ENCODE results near the gene ALDH1L1. TPM values are rescaled to one million over a fixed set of nuclear protein-coding genes. Genes with fewer than 3 reads are reported as not detected.
A peak's percentile ranks its signal among the peaks of the same experiment; 100 is the strongest.
"Not testable (repeated sequence)": the region's sequence is repeated elsewhere in the genome, so short reads cannot be mapped to it uniquely, and the experiment has no call there.

Gene ALDH1L1
- total RNA-seq, 1 donor from 2014 or later: not detected

DNA sequence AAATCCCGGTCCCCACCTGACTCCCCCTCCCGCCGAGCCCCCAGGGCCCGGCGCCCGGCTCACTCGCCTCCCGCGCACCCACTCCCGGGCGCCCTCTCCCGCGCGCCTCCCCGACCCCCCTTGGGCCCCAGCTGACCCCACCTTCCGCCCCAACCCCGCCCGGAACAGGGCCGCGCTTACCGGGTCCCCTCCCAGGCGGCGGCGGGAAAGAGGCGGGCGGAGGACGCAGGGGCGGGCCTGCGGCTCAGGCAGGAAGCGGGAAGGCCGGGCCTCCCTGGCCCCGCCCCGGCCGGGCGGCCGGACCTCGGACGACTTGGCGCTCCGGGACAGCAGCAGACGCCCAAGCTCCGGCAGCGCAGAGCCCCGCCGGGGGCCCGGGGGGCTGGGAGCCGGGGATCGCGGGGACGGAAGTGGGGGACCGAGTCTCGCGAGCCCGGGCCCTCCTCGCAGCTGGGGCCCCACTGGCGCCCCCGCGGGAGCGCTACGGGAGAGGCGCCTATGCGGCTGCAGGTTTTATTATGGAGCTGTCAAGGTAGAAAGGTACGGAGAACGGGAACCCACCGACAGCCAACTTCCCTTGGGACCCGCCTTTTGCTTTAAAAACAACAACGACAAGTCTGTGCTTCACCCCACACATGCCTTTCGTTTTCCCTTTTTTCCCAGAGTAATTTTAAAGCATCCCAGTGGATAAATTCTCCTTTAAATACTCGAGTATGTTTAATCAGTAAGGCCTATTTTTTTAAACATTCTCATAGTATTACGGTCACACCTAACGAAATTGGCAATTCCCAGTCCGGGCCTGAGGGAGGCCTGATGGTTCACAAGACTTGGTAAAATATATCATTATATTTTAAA lies 96.2 kb downstream of the ALDH1L1 start, which contains the start of gene SLC41A3:
Gene SLC41A3 (minus strand): TSS at position 212 of the 855 bp plus-strand sequence. CDS start 15,905 bp downstream, outside the sequence.
- DNase-seq (ENCODE audit: low read depth in 2 of 2): peak; percentile 67 to 81

- peak in 1 of 2 donors; percentile 42 for DNase-seq (ENCODE audit: low read depth in 2 of 2)
These were observed 96.9 kb downstream of the ALDH1L1 start for GRCh38 chr3:126083511-126083912.

DNA sequence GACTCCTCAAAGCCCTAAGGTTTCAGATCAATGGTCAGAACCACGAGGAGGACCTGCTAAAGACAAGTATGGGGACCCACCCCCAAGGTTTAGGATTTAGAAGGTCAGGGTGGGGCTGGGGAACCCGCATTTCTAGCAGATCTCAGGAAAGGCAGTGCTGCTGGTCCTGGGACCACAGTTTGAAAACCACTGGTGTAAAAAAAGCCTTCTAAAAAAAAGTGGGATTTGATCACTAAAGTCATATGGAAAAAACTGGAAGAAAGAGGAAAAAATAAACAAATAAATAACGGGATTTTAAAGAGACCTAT lies 97.3 kb downstream of the ALDH1L1 start:
- DNase-seq (ENCODE audit: low read depth in 2 of 2): no peak

DNA sequence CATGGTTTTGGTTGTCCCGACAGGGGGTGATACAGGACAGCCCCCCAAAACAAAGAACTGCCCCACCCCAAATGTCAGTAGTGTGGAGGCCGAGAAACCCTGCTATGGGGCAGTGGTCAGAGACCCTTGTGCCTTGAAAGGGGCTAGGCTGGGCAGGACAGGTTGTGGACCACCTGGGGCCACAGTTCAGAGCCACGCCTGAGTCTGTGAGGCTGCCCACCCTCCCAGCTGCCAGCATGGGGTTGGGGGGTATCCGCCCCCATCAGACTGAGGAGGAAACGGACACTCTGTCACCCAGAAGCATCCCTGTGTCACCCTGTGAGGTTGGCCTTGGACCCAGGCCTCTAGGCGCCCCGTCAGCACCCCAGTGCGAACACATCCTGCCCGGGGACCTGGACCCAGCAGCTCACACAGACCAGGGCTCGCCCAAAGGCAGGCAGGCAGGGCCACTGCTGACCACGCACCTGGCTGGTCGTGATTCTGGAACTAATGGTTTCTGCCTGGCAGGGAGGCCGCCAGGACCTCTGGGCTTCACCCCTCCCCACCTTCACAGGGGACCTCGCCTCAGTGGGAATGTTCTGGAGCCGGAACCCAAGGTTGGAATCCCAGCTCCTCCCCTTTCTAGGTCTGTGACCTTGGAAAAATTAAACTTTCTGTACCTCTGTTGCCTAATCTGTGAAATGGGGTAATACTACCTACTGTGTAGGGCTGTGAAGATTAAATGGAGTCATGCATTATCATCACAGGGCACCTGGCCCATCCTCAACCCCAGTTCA lies 97.8 kb downstream of the ALDH1L1 start:
- no peak for DNase-seq (ENCODE audit: low read depth in 2 of 2)

DNA sequence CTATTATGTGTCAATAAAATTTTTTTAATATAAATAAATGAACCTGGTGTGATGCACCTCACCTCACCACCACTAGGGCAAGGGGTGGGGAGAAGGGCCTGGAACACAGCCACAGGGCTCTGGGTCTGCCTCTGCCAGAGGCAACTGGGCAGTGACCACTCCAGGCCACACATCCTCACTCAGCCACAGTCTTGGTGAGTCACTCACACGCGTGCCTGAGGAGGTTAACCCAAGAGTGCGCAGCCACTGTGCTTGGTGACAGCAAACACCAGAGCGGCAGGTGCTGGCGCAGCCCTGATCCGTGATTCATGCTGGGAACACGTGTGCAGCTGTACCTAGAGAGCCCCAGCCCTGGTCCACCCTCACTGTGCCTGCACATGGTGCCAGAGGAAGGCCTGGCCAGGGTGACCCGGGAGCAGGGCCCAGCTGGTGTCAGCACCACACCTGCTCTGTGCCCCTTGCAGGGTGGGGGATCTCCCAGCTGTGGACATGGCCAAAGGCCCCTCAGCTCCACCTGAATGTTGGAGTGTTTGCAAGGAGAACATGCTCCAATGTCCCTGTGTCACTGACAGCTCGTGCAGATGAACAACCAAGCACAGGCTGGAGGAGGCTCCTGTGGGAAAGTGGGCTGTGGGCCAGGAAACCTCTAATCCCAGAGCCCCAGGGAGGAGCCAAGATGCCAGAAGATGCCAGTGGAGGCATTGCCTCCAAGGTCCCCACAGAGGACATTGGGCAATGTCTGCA lies 98.6 kb downstream of the ALDH1L1 start:
- peak; percentile 34 to 37 for DNase-seq (ENCODE audit: low read depth in 2 of 2)

DNA sequence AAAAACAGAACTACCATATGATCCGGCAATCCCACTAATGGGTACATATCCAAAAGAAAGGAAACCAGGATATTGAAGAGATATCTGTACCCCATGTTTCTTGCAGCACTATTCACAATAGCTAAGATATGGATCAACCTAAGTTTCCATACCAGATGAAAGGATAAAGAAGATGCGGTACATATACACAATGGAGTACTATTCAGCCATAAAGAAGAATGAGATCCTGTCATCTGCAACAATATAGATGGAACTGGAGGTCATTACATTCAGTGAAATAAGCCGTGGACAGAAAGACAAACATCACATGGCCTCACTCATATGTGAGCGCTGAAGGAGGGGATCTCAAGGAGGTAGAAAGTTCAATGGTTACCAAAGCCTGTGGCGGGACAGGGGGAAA lies 99.4 kb downstream of the ALDH1L1 start:
- DNase-seq (ENCODE audit: low read depth in 2 of 2): no peak

GRCh38 chr3:126078866-126079265 lies 101.5 kb downstream of the ALDH1L1 start:
- DNase-seq (ENCODE audit: low read depth in 2 of 2): no peak

- DNase-seq (ENCODE audit: low read depth in 2 of 2): no peak
These were observed 102.6 kb downstream of the ALDH1L1 start for GRCh38 chr3:126077754-126078153.

- no peak for DNase-seq (ENCODE audit: low read depth in 2 of 2)
These were observed 104.2 kb downstream of the ALDH1L1 start for GRCh38 chr3:126076140-126076539.

GRCh38 chr3:126070146-126070545 lies 110.2 kb downstream of the ALDH1L1 start:
- DNase-seq (ENCODE audit: low read depth in 2 of 2): no peak

GRCh38 chr3:126067959-126068358 lies 112.4 kb downstream of the ALDH1L1 start:
- no peak for DNase-seq (ENCODE audit: low read depth in 2 of 2)

DNA sequence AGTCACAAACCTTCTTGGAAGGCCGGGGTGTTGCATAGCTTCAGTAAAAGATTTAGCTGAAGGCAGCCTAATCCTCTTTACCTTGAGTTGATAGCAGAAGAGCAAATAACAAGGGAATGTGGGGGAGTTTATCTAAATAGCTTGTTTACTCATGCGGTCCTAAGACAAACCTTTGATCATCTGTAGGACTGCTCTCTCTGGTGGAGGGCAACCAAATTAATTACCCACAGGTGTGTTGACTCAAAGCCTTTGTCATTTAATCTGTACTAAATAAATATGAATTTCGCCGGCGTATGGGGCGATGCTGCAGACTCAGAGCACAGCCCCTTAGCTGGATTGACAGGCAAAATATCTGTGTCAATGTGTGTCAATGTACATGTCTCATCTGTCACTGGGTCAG lies 113.7 kb downstream of the ALDH1L1 start:
- not testable (repeated sequence) for DNase-seq (ENCODE audit: low read depth in 2 of 2)

DNA sequence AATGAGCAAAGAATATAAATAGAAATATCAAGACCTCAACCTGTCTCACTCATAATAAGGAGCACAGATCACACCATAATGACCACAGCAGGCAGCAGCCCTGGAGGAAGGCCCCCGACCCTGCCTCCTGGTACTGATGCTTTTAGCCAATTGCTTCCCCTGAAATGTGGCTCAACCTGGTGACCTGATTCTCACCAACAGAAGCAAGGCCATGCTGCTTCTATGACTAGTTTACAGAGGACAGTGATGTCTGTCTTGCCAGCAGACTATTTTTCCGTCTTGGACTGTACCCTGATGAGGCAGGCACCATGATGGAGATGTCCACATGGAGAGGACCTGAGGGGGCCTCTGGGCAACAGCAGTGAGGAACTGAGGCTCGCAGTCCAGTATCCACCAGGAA lies 114.5 kb downstream of the ALDH1L1 start:
- DNase-seq (ENCODE audit: low read depth in 2 of 2): no peak

GRCh38 chr3:126064627-126065258 lies 115.6 kb downstream of the ALDH1L1 start:
- DNase-seq (ENCODE audit: low read depth in 2 of 2): no peak

DNA sequence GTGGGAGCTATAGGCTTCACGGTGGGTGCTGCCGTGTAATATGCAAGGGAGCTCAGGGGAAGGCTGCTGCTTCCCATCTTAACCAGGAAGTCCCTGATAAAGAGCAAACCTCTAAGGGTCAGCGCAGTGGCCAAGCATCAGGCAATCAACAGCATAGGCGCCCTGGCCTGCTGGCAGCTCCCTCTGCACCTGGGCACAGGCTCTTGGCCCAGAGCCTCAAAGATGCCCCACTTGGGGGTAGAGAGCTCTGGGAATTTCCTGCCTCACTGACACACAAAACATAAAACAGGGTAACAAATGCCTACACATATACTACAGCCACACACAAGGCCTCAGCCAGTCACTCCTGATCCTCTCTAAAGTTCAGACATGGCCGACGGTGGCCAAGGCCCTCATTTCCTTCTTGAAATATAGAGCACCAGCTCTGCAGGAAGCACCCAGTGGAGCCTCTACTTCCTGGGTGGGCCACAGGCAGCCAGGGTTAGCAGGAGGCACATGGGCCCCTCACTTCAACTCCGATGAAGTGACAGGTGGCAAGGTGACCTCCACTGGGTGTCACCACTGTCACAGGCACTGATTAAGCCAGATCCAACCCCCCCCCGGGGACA lies 116.9 kb downstream of the ALDH1L1 start:
- DNase-seq (ENCODE audit: low read depth in 2 of 2): no peak

DNA sequence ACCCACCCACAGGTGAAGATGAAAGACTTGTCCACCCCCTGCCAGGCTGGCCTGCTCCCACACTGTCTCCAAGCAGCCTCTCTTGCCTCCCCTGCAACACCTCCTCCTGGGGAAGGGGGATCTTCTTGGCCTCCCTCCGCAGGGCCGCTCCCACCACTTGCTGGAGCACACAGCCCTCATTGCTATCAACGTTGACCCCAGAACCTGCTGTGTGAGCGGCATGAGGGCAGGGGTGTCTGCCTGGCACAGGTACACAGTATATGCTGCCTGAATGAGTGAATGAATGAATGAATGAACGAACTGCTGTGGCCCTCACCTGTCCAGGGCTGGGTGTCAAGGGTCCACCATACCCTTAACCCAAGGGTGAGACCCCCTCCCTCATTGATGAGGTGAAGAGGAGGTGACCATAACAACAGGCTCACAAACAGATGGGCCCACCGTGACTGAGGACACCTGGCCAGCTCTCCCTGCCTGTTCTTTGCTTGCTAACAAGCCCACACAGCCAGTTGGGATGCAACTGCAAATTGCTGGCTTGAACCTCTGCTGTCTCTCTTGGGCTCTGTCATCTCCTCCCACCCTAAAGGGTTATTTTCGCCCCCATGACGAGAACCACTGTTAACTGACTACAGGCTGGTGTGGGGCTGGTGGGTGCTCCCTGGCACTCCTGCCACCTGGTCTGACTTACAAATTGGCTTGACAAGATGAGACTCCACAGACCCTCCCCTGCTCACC lies 118.9 kb downstream of the ALDH1L1 start:
- DNase-seq (ENCODE audit: low read depth in 2 of 2): no peak

GRCh38 chr3:126060613-126061145 lies 119.7 kb downstream of the ALDH1L1 start:
- DNase-seq (ENCODE audit: low read depth in 2 of 2): no peak

DNA sequence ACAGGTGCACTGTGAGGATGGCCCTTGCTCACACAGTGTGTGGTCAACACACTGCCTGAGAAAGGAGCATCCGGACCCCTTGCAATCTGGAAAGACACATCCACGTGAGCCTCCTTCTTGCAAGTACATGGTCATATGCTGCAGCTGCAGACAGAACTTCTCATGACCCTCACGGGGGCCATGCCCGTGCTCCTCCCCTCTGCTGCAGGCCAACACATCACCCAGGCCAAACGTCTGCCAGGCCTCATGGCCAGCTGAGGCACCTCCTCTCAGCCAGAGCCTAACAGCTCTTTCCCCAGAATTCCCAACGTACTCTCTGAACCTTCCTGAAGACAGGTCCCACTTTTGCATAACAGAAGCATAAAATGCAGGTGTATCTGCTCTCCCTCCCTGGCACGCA lies 121.7 kb downstream of the ALDH1L1 start:
- DNase-seq (ENCODE audit: low read depth in 2 of 2): no peak

DNA sequence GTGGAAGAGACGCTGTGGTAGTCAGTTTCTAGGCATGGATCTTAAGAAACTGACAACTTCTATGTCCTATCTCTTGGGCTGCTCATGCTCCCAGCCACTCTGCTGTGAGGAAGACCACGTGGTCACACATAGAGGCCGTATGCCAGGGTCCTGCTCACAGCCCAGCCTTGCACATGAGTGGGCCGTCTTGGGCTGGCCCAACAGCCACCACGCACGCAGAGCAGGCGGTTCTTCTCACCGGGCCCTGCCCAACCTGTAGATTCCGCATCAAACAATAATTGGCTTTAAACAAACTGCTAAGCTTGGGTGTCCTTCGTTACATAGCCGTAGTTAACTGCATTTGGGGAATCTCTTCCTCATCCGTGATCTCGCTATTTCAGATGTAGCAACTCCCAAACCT lies 122.5 kb downstream of the ALDH1L1 start:
- no peak for DNase-seq (ENCODE audit: low read depth in 2 of 2)

- DNase-seq (ENCODE audit: low read depth in 2 of 2): no peak
These were observed 122.9 kb downstream of the ALDH1L1 start for GRCh38 chr3:126057501-126057819.
